HepG2 (cell line): Measurements from ENCODE around the gene SPRED3. TPM values are rescaled to one million over a fixed set of nuclear protein-coding genes. Genes with fewer than 3 reads are reported as not detected.

Experiments
- ATF7 ChIP-seq, 2 experiments: fragments of 450-650 bp in 1 of 2; sonication (generic) in 1 of 2; formaldehyde crosslinking in 1 of 2; IDR thresholded peaks; 2 replicates each; pipeline versions ENCODE4 v1.4.0 to v1.6.1; 2016 to 2020; ENCODE audit warnings: antibody characterized with exemption in 1 of 2, mild to moderate bottlenecking in 1 of 2, missing genetic modification reagents in 1 of 2
- EEA1 ChIP-seq: sonication (generic); formaldehyde crosslinking; IDR thresholded peaks from 2 replicates; pipeline ENCODE4 v1.5.1; 2020; ENCODE audit warnings: mild to moderate bottlenecking, missing genetic modification reagents, borderline replicate concordance
- GATAD1 ChIP-seq: IDR thresholded peaks from 2 replicates; pipeline ENCODE4 v1.6.1; 2016; ENCODE audit warnings: missing genetic modification reagents, missing compliant biosample characterization
- KMT2A ChIP-seq: sonication (generic); formaldehyde crosslinking; IDR thresholded peaks from 2 replicates; pipeline ENCODE4 v1.4.0; 2020; ENCODE audit warnings: missing genetic modification reagents
- MEF2D ChIP-seq: sonication (generic); formaldehyde crosslinking; IDR thresholded peaks from 2 replicates; pipeline ENCODE4 v1.5.1; 2020; ENCODE audit warnings: mild to moderate bottlenecking, missing genetic modification reagents
- NFIC ChIP-seq: IDR thresholded peaks from 2 replicates; pipeline ENCODE4 v1.6.1; 2012; ENCODE audit warnings: mild to moderate bottlenecking, low read length, inconsistent platforms
- RFXAP ChIP-seq: sonication (generic); formaldehyde crosslinking; IDR thresholded peaks from 2 replicates; pipeline ENCODE4 v1.4.0; 2020; ENCODE audit warnings: missing genetic modification reagents, borderline replicate concordance
- STAG1 ChIP-seq: sonication (generic); formaldehyde crosslinking; IDR thresholded peaks from 2 replicates; pipeline ENCODE4 v1.4.0; 2020; ENCODE audit warnings: missing genetic modification reagents
- ZFP41 ChIP-seq: sonication (generic); formaldehyde crosslinking; IDR thresholded peaks from 2 replicates; pipeline ENCODE4 v1.4.0; 2020; ENCODE audit warnings: mild to moderate bottlenecking, missing genetic modification reagents, borderline replicate concordance
- ZNF317 ChIP-seq: sonication (generic); formaldehyde crosslinking; IDR thresholded peaks from 2 replicates; pipeline ENCODE4 v1.5.0; 2020; ENCODE audit warnings: mild to moderate bottlenecking, missing genetic modification reagents
- ZNF34 ChIP-seq: sonication (generic); formaldehyde crosslinking; IDR thresholded peaks from 2 replicates; pipeline ENCODE4 v1.4.0; 2020; ENCODE audit warnings: mild to moderate bottlenecking, missing genetic modification reagents, borderline replicate concordance
- ZNF781 ChIP-seq: sonication (generic); formaldehyde crosslinking; IDR thresholded peaks from 2 replicates; pipeline ENCODE4 v1.5.1; 2020; ENCODE audit warnings: borderline replicate concordance, mild to moderate bottlenecking, missing genetic modification reagents; ENCODE audit errors: not compliant biosample characterization
- polyA plus RNA-seq, 8 experiments: library from polyadenylated mRNA; depleted of rRNA in 3 of 8; stranded (reverse) in 7 of 8; unstranded in 1 of 8; fragments of >200 nt; fragmentation: Illumina TruSeq in 4 of 8; extraction: Trizol in 4 of 8; gene quantifications; 2 replicates each; pipeline versions ENCODE4 v1.2.1 to v1.2.3, GENCODE V29; 2011 to 2016; ENCODE audit warnings: low read depth in 4 of 8, missing spikeins in 1 of 8, mixed read lengths in 1 of 8; ENCODE audit not compliant: insufficient read depth in 1 of 8
- total RNA-seq, 5 experiments: library from RNA; depleted of rRNA; stranded (reverse); fragments of >200 nt; fragmentation: Illumina TruSeq; extraction: Trizol; gene quantifications; 2 replicates each; pipeline ENCODE4 v1.2.3, GENCODE V29; 2016; ENCODE audit warnings: low read depth in 1 of 5
- TF ChIP-seq, protein P1 (sequence below): sonication (generic); formaldehyde crosslinking; IDR thresholded peaks from 2 replicates; pipeline ENCODE4 v1.4.0; 2020; ENCODE audit warnings: missing genetic modification reagents, borderline replicate concordance
- TF ChIP-seq, protein P2 (sequence below): sonication (generic); formaldehyde crosslinking; conservative IDR thresholded peaks from 2 replicates; pipeline ENCODE4 v1.4.0; 2020; ENCODE audit warnings: mild to moderate bottlenecking, missing genetic modification reagents, moderate library complexity
- TF ChIP-seq, protein P3 (sequence below): IDR thresholded peaks from 2 replicates; pipeline ENCODE4 v1.6.1; 2016; ENCODE audit warnings: missing biosample characterization, missing genetic modification reagents, low read depth
- TF ChIP-seq, protein P4 (sequence below): sonication (generic); formaldehyde crosslinking; IDR thresholded peaks from 2 replicates; pipeline ENCODE4 v1.4.0; 2020; ENCODE audit warnings: missing genetic modification reagents
- TF ChIP-seq, protein P5 (sequence below): sonication (generic); formaldehyde crosslinking; IDR thresholded peaks from 2 replicates; pipeline ENCODE4 v1.5.0; 2020; ENCODE audit warnings: missing genetic modification reagents, mild to moderate bottlenecking, borderline replicate concordance

Gene SPRED3
- total and polyA plus RNA-seq, 2 of the 13 experiments (the other 11 are each of a cell fraction or from before 2014, with no cell fraction given): 0.15 to 0.17 TPM

DNA sequence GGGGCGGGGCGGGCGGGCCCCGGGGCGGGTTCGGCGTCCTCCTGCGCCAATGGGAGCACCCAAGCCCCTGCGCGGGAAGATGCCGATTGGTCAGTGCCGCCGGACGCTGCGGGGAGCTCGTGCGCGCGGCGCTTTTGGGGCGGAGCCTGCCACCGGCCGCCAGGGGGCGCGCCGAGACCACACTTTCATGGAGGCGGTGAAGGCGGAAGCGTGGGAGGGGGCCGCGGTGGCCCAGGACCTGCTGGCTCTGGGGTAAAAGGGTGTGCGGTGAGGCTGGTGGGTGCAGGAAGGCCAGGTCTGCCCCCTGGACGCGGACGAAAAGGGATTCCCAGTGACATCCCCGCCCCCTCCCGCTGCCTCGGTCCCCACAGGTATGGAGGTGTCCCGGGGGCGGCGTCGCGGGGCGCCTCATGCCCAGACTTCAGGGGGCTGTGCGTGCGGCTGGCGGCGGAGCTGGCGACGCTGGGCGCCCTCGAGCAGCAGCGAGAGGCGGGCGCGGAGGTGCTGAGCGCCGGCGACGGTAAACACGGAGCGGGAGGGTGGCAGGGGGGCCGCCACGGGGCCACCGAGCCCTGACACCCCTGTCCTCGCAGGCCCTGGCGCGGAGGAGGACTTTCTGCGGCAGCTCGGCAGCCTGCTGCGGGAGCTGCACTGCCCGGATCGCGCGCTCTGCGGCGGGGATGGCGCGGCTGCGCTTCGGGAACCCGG is 14.6 kb downstream of the SPRED3 start, which contains the start of gene FAM98C (continued):
- TF ChIP-seq, protein P1, sequence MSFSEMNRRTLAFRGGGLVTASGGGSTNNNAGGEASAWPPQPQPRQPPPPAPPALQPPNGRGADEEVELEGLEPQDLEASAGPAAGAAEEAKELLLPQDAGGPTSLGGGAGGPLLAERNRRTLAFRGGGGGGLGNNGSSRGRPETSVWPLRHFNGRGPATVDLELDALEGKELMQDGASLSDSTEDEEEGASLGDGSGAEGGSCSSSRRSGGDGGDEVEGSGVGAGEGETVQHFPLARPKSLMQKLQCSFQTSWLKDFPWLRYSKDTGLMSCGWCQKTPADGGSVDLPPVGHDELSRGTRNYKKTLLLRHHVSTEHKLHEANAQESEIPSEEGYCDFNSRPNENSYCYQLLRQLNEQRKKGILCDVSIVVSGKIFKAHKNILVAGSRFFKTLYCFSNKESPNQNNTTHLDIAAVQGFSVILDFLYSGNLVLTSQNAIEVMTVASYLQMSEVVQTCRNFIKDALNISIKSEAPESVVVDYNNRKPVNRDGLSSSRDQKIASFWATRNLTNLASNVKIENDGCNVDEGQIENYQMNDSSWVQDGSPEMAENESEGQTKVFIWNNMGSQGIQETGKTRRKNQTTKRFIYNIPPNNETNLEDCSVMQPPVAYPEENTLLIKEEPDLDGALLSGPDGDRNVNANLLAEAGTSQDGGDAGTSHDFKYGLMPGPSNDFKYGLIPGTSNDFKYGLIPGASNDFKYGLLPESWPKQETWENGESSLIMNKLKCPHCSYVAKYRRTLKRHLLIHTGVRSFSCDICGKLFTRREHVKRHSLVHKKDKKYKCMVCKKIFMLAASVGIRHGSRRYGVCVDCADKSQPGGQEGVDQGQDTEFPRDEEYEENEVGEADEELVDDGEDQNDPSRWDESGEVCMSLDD (CRISPR knock-in tag): no peak; the same call in none of the 2 replicates
- TF ChIP-seq EEA1 (CRISPR knock-in tag) (0 out of 2 replicates have a peak, but pooled peaks have one; percentile 47), RFXAP (CRISPR knock-in tag) (peak; percentile 74; the same call in 1 of the 2 replicates), STAG1 (CRISPR knock-in tag) (peak; percentile 88), ZFP41 (peak; percentile 64; the same call in 1 of the 2 replicates), MEF2D (CRISPR knock-in tag) (no peak), ZNF781 (no peak), ZNF317 (CRISPR knock-in tag) (no peak), GATAD1 (CRISPR knock-in tag) (peak; percentile 72), KMT2A (CRISPR knock-in tag) (peak; percentile 30; the same call in 1 of the 2 replicates), ZNF34 (CRISPR knock-in tag) (0 out of 2 replicates have a peak, but pooled peaks have one; percentile 50), ATF7 (IDR thresholded peaks at IDR 0.05) (no peak), ATF7 (CRISPR knock-in tag; IDR thresholded peaks at IDR 0.05) (no peak), NFIC (no peak)
- TF ChIP-seq, protein P2, sequence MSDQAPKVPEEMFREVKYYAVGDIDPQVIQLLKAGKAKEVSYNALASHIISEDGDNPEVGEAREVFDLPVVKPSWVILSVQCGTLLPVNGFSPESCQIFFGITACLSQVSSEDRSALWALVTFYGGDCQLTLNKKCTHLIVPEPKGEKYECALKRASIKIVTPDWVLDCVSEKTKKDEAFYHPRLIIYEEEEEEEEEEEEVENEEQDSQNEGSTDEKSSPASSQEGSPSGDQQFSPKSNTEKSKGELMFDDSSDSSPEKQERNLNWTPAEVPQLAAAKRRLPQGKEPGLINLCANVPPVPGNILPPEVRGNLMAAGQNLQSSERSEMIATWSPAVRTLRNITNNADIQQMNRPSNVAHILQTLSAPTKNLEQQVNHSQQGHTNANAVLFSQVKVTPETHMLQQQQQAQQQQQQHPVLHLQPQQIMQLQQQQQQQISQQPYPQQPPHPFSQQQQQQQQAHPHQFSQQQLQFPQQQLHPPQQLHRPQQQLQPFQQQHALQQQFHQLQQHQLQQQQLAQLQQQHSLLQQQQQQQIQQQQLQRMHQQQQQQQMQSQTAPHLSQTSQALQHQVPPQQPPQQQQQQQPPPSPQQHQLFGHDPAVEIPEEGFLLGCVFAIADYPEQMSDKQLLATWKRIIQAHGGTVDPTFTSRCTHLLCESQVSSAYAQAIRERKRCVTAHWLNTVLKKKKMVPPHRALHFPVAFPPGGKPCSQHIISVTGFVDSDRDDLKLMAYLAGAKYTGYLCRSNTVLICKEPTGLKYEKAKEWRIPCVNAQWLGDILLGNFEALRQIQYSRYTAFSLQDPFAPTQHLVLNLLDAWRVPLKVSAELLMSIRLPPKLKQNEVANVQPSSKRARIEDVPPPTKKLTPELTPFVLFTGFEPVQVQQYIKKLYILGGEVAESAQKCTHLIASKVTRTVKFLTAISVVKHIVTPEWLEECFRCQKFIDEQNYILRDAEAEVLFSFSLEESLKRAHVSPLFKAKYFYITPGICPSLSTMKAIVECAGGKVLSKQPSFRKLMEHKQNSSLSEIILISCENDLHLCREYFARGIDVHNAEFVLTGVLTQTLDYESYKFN (CRISPR knock-in tag): peak; percentile 47
- TF ChIP-seq, protein P3, sequence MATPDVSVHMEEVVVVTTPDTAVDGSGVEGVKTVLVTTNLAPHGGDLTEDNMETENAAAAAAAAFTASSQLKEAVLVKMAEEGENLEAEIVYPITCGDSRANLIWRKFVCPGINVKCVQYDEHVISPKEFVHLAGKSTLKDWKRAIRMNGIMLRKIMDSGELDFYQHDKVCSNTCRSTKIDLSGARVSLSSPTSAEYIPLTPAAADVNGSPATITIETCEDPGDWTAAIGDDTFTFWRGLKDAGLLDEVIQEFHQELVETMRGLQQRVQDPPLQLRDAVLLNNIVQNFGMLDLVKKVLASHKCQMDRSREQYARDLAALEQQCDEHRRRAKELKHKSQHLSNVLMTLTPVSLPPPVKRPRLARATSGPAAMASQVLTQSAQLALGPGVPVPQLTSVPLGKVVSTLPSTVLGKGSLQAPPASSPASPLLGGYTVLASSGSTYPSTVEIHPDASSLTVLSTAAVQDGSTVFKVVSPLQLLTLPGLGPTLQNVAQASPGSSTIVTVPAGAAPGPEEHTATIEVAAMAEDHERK (CRISPR knock-in tag): peak; percentile 57; the same call in 1 of the 2 replicates
- TF ChIP-seq, protein P4, sequence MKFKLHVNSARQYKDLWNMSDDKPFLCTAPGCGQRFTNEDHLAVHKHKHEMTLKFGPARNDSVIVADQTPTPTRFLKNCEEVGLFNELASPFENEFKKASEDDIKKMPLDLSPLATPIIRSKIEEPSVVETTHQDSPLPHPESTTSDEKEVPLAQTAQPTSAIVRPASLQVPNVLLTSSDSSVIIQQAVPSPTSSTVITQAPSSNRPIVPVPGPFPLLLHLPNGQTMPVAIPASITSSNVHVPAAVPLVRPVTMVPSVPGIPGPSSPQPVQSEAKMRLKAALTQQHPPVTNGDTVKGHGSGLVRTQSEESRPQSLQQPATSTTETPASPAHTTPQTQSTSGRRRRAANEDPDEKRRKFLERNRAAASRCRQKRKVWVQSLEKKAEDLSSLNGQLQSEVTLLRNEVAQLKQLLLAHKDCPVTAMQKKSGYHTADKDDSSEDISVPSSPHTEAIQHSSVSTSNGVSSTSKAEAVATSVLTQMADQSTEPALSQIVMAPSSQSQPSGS: peak; percentile 61; the same call in 1 of the 2 replicates
- TF ChIP-seq, protein P5, sequence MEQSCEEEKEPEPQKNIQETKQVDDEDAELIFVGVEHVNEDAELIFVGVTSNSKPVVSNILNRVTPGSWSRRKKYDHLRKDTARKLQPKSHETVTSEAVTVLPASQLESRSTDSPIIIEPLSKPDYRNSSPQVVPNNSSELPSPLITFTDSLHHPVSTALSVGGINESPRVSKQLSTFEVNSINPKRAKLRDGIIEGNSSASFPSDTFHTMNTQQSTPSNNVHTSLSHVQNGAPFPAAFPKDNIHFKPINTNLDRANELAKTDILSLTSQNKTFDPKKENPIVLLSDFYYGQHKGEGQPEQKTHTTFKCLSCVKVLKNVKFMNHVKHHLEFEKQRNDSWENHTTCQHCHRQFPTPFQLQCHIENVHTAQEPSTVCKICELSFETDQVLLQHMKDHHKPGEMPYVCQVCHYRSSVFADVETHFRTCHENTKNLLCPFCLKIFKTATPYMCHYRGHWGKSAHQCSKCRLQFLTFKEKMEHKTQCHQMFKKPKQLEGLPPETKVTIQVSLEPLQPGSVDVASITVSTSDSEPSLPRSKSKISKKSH (CRISPR knock-in tag): no peak
